ENCODE data around the gene LHPP.

LHPP gene

DNA sequence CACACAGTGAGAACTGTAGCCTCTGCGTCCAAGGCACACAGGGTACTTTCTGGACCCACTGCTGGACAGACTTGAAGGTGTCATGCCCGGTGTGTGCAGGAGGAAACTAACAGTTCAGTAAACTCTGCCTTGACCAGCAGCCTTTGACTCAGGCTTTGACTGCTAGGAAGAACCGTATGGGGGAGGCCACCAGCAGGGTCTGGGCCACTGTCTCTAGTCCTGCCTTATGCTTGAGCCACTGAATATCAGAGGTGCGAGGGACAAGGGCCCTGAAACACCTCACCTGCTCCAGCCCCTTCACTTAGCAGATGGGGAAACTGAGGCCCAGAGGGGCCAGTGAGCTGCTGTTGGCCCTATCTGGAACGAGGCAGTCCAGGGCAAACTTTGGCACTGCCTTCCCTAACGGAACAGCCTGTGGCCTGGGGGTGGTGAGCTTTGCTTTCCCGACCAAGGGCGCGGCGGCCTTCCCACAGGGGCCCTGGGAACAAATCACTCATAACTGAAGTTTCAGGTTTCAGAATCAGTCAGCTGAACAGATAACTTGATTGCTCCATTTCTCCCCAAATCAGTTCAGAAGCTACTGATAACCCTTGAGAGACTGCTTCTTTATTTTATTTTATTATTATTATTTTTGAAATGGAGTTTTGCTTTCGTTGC lies 152.5 kb downstream of the LHPP start:
- Histone ChIP-seq H3K4me3 (ENCODE audit: low read depth in 1 of 5, low read length in 5 of 5) (no peak overlapping the region), H3K9me3 (ENCODE audit: control insufficient read depth in 5 of 5, low read length in 5 of 5) (no peaks in the 10 kb centered on the region), H3K36me3 (ENCODE audit: control insufficient read depth in 5 of 5, insufficient read depth in 5 of 5, low read length in 5 of 5) (peaks cover 0 to 31% (median 23%) of the 10 kb centered on the region in 5 donors), H3K9ac (ENCODE audit: low read length in 5 of 5) (no peak overlapping the region), H3K4me1 (ENCODE audit: control insufficient read depth in 5 of 5, insufficient read depth in 5 of 5, low read length in 5 of 5) (peaks cover 0 to 40% (median 31%) of the 10 kb centered on the region in 5 donors), H3K27me3 (ENCODE audit: control insufficient read depth in 5 of 5, insufficient read depth in 4 of 5, low read length in 5 of 5) (no peaks in the 10 kb centered on the region), H3K27ac (ENCODE audit: low read depth, low read length) (no peak overlapping the region)

DNA sequence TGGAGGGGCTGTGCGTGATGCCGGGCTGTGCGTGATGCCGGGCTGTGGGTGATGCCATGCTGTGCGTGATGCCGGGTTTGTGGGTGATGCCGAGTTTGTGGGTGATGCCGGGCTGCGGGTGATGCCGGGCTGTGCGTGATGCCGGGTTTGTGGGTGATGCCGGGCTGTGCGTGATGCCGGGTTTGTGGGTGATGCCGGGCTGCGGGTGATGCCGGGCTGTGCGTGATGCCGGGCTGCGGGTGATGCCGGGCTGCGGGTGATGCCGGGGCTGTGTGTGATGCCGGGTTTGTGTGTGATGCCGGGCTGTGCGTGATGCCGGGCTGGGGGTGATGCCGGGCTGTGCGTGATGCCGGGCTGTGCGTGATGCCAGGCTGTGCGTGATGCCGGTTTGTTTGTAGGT lies 153.6 kb downstream of the LHPP start:
- H3K36me3 ChIP-seq (ENCODE audit: control insufficient read depth in 5 of 5, insufficient read depth in 5 of 5, low read length in 5 of 5): peaks cover 0 to 34% (median 21%) of the 10 kb centered on the region in 5 donors
- H3K9ac ChIP-seq (ENCODE audit: low read length in 5 of 5): no peak overlapping the region
- H3K27me3 ChIP-seq (ENCODE audit: control insufficient read depth in 5 of 5, insufficient read depth in 4 of 5, low read length in 5 of 5): no peaks in the 10 kb centered on the region
- H3K27ac ChIP-seq (ENCODE audit: low read depth, low read length): no peak overlapping the region
- no peaks in the 10 kb centered on the region for H3K9me3 ChIP-seq (ENCODE audit: control insufficient read depth in 5 of 5, low read length in 5 of 5)
- no peak overlapping the region for H3K4me3 ChIP-seq (ENCODE audit: low read depth in 1 of 5, low read length in 5 of 5)
- H3K4me1 ChIP-seq (ENCODE audit: control insufficient read depth in 5 of 5, insufficient read depth in 5 of 5, low read length in 5 of 5): peaks cover 0 to 42% (median 31%) of the 10 kb centered on the region in 5 donors

DNA sequence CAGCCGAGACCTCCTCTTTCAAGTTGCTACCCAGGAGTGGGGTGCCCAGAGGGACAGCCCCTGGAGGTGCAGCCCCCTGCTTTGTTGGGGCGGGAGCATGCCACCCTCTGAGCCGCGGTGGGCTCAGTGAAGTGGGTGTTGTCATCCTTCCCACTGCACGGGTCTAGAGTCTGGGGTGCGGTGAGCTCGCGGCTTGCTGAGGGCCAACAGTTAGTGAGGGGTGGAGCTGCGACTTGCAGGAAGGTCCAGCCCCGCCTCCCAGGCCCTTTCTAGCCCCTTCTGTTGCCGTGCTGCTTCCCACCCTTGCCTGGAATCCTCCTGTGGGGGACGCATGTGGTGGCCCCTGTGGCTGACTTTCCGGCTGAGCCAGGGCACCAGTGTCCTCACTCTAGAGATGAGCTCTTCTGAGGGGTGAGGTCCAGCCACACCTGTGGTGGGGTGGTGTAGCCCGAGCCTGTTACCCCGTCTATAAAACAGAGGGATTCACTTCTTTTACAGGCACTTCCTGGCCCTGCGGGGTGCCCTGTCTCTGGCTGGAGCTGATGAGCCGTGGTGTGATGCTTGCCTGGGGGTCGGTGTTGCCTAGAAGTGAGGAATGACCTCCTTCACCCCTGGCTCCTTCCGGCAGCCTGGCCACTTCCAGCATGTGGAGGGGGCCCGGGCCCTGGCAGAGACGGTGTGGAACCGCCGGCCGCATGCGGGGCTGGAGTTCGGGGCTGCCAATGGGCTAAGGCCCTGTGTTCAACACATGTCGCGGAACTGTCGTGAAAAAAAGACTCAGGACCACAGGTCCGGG lies 154.6 kb downstream of the LHPP start:
- H3K4me3 ChIP-seq (ENCODE audit: low read depth in 1 of 5, low read length in 5 of 5): no peak overlapping the region
- peaks cover 0 to 38% (median 31%) of the 10 kb centered on the region in 5 donors for H3K4me1 ChIP-seq (ENCODE audit: control insufficient read depth in 5 of 5, insufficient read depth in 5 of 5, low read length in 5 of 5)
- H3K9me3 ChIP-seq (ENCODE audit: control insufficient read depth in 5 of 5, low read length in 5 of 5): no peaks in the 10 kb centered on the region
- H3K9ac ChIP-seq (ENCODE audit: low read length in 5 of 5): no peak overlapping the region
- peaks cover 0 to 43% (median 21%) of the 10 kb centered on the region in 5 donors for H3K36me3 ChIP-seq (ENCODE audit: control insufficient read depth in 5 of 5, insufficient read depth in 5 of 5, low read length in 5 of 5)
- H3K27ac ChIP-seq (ENCODE audit: low read depth, low read length): no peak overlapping the region
- H3K27me3 ChIP-seq (ENCODE audit: control insufficient read depth in 5 of 5, insufficient read depth in 4 of 5, low read length in 5 of 5): no peaks in the 10 kb centered on the region

DNA sequence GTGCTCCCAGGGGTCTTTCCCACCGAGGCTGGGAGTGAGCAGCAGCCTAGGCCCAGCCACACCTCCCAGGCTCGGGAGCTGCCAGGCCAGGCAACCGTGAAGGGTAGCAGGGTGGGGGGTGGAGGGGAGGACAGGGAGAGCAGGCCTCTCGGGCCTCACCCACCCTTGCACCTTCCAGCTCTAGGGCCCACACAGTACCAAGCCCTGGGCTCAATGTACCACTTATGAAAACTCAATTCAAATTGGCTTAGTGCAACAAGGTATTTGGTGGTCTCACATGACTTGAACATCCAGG lies 155.2 kb downstream of the LHPP start:
- Histone ChIP-seq H3K9ac (ENCODE audit: low read length in 5 of 5) (no peak overlapping the region), H3K27me3 (ENCODE audit: control insufficient read depth in 5 of 5, insufficient read depth in 4 of 5, low read length in 5 of 5) (no peaks in the 10 kb centered on the region), H3K4me1 (ENCODE audit: control insufficient read depth in 5 of 5, insufficient read depth in 5 of 5, low read length in 5 of 5) (peaks cover 0 to 34% (median 27%) of the 10 kb centered on the region in 5 donors), H3K36me3 (ENCODE audit: control insufficient read depth in 5 of 5, insufficient read depth in 5 of 5, low read length in 5 of 5) (peaks cover 0 to 48% (median 21%) of the 10 kb centered on the region in 5 donors), H3K9me3 (ENCODE audit: control insufficient read depth in 5 of 5, low read length in 5 of 5) (no peaks in the 10 kb centered on the region), H3K27ac (ENCODE audit: low read depth, low read length) (no peak overlapping the region), H3K4me3 (ENCODE audit: low read depth in 1 of 5, low read length in 5 of 5) (no peak overlapping the region)

DNA sequence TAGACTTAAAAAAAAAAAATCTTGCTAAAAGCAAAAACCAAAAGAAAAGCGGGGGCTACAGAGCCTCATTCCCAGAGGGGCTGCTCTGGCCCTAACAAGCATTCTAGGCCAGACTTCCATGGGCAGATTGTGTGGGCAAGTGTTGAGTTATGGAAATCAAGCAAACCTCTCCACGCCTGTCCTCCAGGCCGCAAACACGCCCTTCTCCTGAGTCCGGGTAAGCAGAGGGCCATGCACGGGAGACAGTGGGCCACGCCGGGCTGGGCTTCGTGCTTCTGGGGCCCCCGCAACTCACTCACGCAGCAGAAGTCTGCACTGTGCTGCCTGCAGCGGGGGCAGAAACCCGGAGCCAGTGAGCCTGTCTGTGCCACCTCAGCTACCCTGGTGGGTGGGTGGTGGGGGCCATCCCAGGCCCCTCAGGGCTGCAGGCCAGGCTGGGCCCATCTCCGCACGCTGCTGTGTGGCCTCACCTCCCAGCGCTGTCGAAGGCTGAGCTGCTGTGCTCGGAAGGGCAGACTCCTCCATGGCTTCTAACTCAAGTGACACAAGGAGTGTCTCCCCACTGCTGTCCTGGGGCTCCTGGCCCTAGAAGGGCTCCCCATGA lies 156.9 kb downstream of the LHPP start:
- H3K4me1 ChIP-seq (ENCODE audit: control insufficient read depth in 5 of 5, insufficient read depth in 5 of 5, low read length in 5 of 5): peaks cover 0 to 24% (median 13%) of the 10 kb centered on the region in 5 donors
- no peaks in the 10 kb centered on the region for H3K9me3 ChIP-seq (ENCODE audit: control insufficient read depth in 5 of 5, low read length in 5 of 5)
- no peak overlapping the region for H3K4me3 ChIP-seq (ENCODE audit: low read depth in 1 of 5, low read length in 5 of 5)
- H3K9ac ChIP-seq (ENCODE audit: low read length in 5 of 5): no peak overlapping the region
- no peak overlapping the region for H3K27ac ChIP-seq (ENCODE audit: low read depth, low read length)
- H3K36me3 ChIP-seq (ENCODE audit: control insufficient read depth in 5 of 5, insufficient read depth in 5 of 5, low read length in 5 of 5): peaks cover 0 to 65% (median 32%) of the 10 kb centered on the region in 5 donors
- H3K27me3 ChIP-seq (ENCODE audit: control insufficient read depth in 5 of 5, insufficient read depth in 4 of 5, low read length in 5 of 5): no peaks in the 10 kb centered on the region

DNA sequence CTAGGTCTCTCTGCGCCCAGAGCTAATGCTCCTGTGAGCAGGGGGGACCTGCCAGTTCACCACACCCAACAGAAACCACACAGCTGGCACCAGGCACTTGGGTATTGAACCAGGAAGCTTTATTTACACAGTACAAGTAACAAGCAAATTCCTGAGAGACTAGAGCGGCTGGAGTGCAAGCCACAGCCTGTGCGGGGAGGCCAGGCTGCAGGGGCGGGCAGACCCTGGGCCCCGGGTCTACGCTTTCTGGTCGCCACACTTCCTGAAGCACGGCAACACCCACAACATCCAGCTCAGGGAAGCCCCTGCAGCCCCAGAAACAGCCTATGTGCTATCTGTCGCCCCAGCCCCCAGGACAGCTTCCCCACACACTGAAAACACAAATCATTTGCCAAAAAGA lies 157.6 kb downstream of the LHPP start:
- no peak overlapping the region for H3K4me3 ChIP-seq (ENCODE audit: low read depth in 1 of 5, low read length in 5 of 5)
- H3K36me3 ChIP-seq (ENCODE audit: control insufficient read depth in 5 of 5, insufficient read depth in 5 of 5, low read length in 5 of 5): peaks cover 0 to 69% (median 32%) of the 10 kb centered on the region in 5 donors
- no peak overlapping the region for H3K9ac ChIP-seq (ENCODE audit: low read length in 5 of 5)
- no peaks in the 10 kb centered on the region for H3K27me3 ChIP-seq (ENCODE audit: control insufficient read depth in 5 of 5, insufficient read depth in 4 of 5, low read length in 5 of 5)
- H3K9me3 ChIP-seq (ENCODE audit: control insufficient read depth in 5 of 5, low read length in 5 of 5): no peaks in the 10 kb centered on the region
- peaks cover 0 to 20% (median 7%) of the 10 kb centered on the region in 5 donors for H3K4me1 ChIP-seq (ENCODE audit: control insufficient read depth in 5 of 5, insufficient read depth in 5 of 5, low read length in 5 of 5)
- no peak overlapping the region for H3K27ac ChIP-seq (ENCODE audit: low read depth, low read length)

DNA sequence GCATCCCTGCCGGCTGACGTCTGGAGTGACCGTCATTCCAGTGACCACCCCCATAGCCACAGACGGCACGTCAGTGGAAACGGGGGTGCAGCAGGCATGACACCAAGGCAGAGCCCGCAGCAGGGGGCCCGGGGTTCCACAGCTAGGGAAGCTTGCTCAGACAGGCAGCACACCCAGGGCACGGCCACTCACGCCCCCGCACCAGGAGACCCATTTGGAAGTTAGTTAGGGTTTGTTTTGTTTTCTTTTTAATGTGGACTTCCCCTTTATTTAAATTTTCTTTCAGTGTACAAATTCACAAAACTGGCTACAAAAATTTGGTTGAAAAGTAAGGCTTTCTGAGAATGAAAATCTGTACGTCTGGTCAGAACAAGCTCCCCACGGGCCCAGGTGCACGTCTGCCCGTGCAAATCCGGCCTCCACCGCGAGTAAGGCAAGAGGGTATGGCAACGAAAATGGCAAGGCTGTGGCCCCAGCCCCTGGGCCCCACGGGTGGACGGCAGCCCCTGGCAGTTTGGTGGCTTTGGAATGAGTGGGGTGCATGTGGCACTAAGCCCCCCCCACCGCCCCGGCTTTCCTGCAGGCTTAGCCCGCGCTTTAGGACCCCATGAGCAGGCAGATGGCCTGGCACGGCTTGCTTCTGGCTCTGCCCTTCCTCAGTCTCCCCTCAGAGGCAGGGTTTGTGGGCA lies 158.3 kb downstream of the LHPP start:
- H3K27ac ChIP-seq (ENCODE audit: low read depth, low read length): no peak overlapping the region
- peaks cover 0 to 75% (median 32%) of the 10 kb centered on the region in 5 donors for H3K36me3 ChIP-seq (ENCODE audit: control insufficient read depth in 5 of 5, insufficient read depth in 5 of 5, low read length in 5 of 5)
- no peaks in the 10 kb centered on the region for H3K9me3 ChIP-seq (ENCODE audit: control insufficient read depth in 5 of 5, low read length in 5 of 5)
- no peak overlapping the region for H3K4me3 ChIP-seq (ENCODE audit: low read depth in 1 of 5, low read length in 5 of 5)
- H3K4me1 ChIP-seq (ENCODE audit: control insufficient read depth in 5 of 5, insufficient read depth in 5 of 5, low read length in 5 of 5): peaks cover 0 to 20% (median 11%) of the 10 kb centered on the region in 5 donors
- H3K9ac ChIP-seq (ENCODE audit: low read length in 5 of 5): no peak overlapping the region
- H3K27me3 ChIP-seq (ENCODE audit: control insufficient read depth in 5 of 5, insufficient read depth in 4 of 5, low read length in 5 of 5): no peaks in the 10 kb centered on the region

DNA sequence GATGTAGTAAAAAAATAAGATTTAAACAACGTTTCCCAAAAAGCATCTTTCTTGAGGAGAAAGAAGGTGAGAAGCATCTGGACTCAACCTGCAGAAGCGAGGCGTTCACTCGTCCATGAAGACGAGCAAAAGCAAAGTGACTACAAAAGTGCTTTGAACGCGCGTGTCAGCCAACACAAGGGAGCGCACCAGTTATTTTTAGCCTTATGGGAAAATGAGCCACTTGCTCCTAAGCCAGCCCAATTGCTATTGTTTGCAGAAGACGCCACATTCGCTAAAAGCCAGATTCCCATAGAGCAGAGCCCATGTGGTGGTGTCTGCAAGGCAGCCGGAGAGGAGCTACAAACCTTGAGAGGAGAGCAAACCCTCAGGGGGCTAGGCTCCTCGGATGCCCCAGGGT lies 160.0 kb downstream of the LHPP start:
- peaks cover 0 to 33% (median 26%) of the 10 kb centered on the region in 5 donors for H3K4me1 ChIP-seq (ENCODE audit: control insufficient read depth in 5 of 5, insufficient read depth in 5 of 5, low read length in 5 of 5)
- H3K9me3 ChIP-seq (ENCODE audit: control insufficient read depth in 5 of 5, low read length in 5 of 5): no peaks in the 10 kb centered on the region
- H3K4me3 ChIP-seq (ENCODE audit: low read depth in 1 of 5, low read length in 5 of 5): no peak overlapping the region
- no peak overlapping the region for H3K9ac ChIP-seq (ENCODE audit: low read length in 5 of 5)
- H3K36me3 ChIP-seq (ENCODE audit: control insufficient read depth in 5 of 5, insufficient read depth in 5 of 5, low read length in 5 of 5): peaks cover 0 to 66% (median 28%) of the 10 kb centered on the region in 5 donors
- no peaks in the 10 kb centered on the region for H3K27me3 ChIP-seq (ENCODE audit: control insufficient read depth in 5 of 5, insufficient read depth in 4 of 5, low read length in 5 of 5)
- H3K27ac ChIP-seq (ENCODE audit: low read depth, low read length): no peak overlapping the region

DNA sequence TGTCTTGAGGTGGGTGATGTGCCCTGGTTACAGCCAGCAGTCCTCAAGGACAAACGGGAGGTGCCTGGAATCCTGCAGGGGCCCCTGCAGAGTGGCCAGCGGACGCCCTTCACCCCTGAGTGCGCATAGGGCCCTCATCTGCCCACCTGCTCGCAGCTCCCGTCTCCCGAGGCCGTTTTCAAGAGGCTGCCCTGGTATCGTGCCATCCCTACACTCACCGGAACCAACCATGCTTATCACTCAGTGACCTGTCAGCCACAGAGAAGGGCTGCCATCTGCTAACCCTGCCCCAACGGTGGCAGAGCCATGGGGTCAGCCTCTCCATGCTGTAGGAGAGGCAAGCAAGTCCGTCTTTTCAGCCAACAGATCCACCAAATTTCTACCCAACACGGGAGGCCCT lies 160.5 kb downstream of the LHPP start:
- Histone ChIP-seq H3K4me1 (ENCODE audit: control insufficient read depth in 5 of 5, insufficient read depth in 5 of 5, low read length in 5 of 5) (peaks cover 3 to 38% (median 32%) of the 10 kb centered on the region in 5 donors), H3K4me3 (ENCODE audit: low read depth in 1 of 5, low read length in 5 of 5) (no peak overlapping the region), H3K27ac (ENCODE audit: low read depth, low read length) (no peak overlapping the region), H3K27me3 (ENCODE audit: control insufficient read depth in 5 of 5, insufficient read depth in 4 of 5, low read length in 5 of 5) (no peaks in the 10 kb centered on the region), H3K9ac (ENCODE audit: low read length in 5 of 5) (no peak overlapping the region), H3K9me3 (ENCODE audit: control insufficient read depth in 5 of 5, low read length in 5 of 5) (no peaks in the 10 kb centered on the region), H3K36me3 (ENCODE audit: control insufficient read depth in 5 of 5, insufficient read depth in 5 of 5, low read length in 5 of 5) (peaks cover 0 to 61% (median 23%) of the 10 kb centered on the region in 5 donors)

All from subcutaneous abdominal adipose tissue (tissue), 5 donors.